Caco-2 (cell line): ENCODE results near the gene TMEM117. TPM values are rescaled to one million over a fixed set of nuclear protein-coding genes. Genes with fewer than 3 reads are reported as not detected.
A peak's percentile ranks its signal among the peaks of the same experiment; 100 is the strongest.

ENCODE experiments used
- BruUV-seq: library from RNA; stranded (reverse); fragments of 400-500 nt; replicated peaks from 2 replicates; lab custom pipeline; 2021; lab: Mats Ljungman, UMichigan
- CTCF ChIA-PET: fragments of 300-600 bp; sonication (Branson Sonifier 250); formaldehyde crosslinking; loops from one replicate; lab custom pipeline; 2022; ENCODE audit warnings: antibody characterized with exemption; lab: Charles Lee
- POLR2A ChIA-PET: fragments of 300-600 bp; sonication (Branson Sonifier 250); formaldehyde crosslinking; loops from one replicate; lab custom pipeline; 2022; ENCODE audit warnings: antibody characterized with exemption; lab: Charles Lee
- DNase-seq, 2 experiments: peaks; one replicate each; pipeline versions ENCODE4 v3.0.0 to v3.0.0-alpha.2; 2020 to 2022
- H3K27me3 ChIP-seq: replicated peaks from 2 replicates; pipeline ENCODE4 v1.6.0; 2011; ENCODE audit warnings: low read length; ENCODE audit not compliant: control insufficient read depth, insufficient read depth
- H3K36me3 ChIP-seq: 2 replicates; pipeline ENCODE4 v1.5.1; 2011; ENCODE audit warnings: low read length; ENCODE audit not compliant: control insufficient read depth, insufficient read depth
- H3K4me1 ChIP-seq: fragments of 250-450 bp; sonication (Bioruptor Pico); 2 replicates; pipeline ENCODE4 v1.5.1; 2020; ENCODE audit warnings: mild to moderate bottlenecking
- H3K4me3 ChIP-seq: 2 replicates; pipeline ENCODE4 v1.5.1; 2011; ENCODE audit warnings: low read depth, mild to moderate bottlenecking, control low read depth, low read length
- H3K9me3 ChIP-seq: fragments of 250-450 bp; sonication (Bioruptor Pico); 2 replicates; pipeline ENCODE4 v1.5.1; 2020; ENCODE audit warnings: mild to moderate bottlenecking, moderate library complexity
- H3K27ac Mint-ChIP-seq: one replicate; pipeline ENCODE4 v1.8.0; 2022; ENCODE audit warnings: mixed read lengths; ENCODE audit not compliant: unreplicated experiment
- H3K27me3 Mint-ChIP-seq: one replicate; pipeline ENCODE4 v1.8.0; 2022; ENCODE audit warnings: mixed read lengths; ENCODE audit not compliant: insufficient read depth, unreplicated experiment
- H3K36me3 Mint-ChIP-seq: one replicate; pipeline ENCODE4 v1.8.0; 2022; ENCODE audit warnings: mild to moderate bottlenecking, mixed read lengths; ENCODE audit not compliant: insufficient read depth, unreplicated experiment
- H3K4me1 Mint-ChIP-seq: one replicate; pipeline ENCODE4 v1.8.0; 2022; ENCODE audit warnings: low read depth, mixed read lengths; ENCODE audit not compliant: unreplicated experiment
- H3K4me3 Mint-ChIP-seq: one replicate; pipeline ENCODE4 v1.8.0; 2022; ENCODE audit warnings: mild to moderate bottlenecking, moderate library complexity, mixed read lengths; ENCODE audit not compliant: unreplicated experiment
- H3K9me3 Mint-ChIP-seq: one replicate; pipeline ENCODE4 v1.8.0; 2022; ENCODE audit warnings: mixed read lengths; ENCODE audit not compliant: unreplicated experiment
- CTCF ChIP-seq, 2 experiments: fragments of 200-600 bp in 1 of 2; IDR thresholded peaks; 1 replicate in 1 of 2; 2 replicates in 1 of 2; pipeline versions ENCODE4 v1.5.1 to v1.8.0; 2011 to 2022; ENCODE audit warnings: antibody characterized with exemption in 1 of 2, control low read depth in 1 of 2, inconsistent platforms in 1 of 2, low read depth in 1 of 2, low read length in 1 of 2, mild to moderate bottlenecking in 1 of 2, moderate library complexity in 1 of 2; ENCODE audit not compliant: insufficient read depth in 1 of 2, severe bottlenecking in 1 of 2, unreplicated experiment in 1 of 2
- intact Hi-C: fragments of 100-400 bp; cut with micrococcal nuclease; formaldehyde crosslinking; loops from one replicate; pipeline ENCODE4 v1.10.0; 2022; ENCODE audit not compliant: unreplicated experiment
- total RNA-seq: library from RNA; stranded (reverse); gene quantifications from 2 replicates; pipeline ENCODE4 v1.2.3, GENCODE V29; 2022

Gene TMEM117
- total RNA-seq, 1 experiment from 2014 or later: 34.1 TPM

GRCh38 chr12:43935581-43935980, 99.7 kb downstream of the TMEM117 start:
- H3K36me3 Mint-ChIP-seq: peaks cover 7% of the 10 kb centered on the region
- no TSS peak for BruUV-seq
- POLR2A ChIA-PET: no interaction called here
- TF ChIP-seq CTCF (IDR thresholded peaks at IDR 0.05; ENCODE audit: insufficient read depth in 1 of 2, low read depth in 1 of 2, low read length in 1 of 2, severe bottlenecking in 1 of 2, unreplicated experiment in 1 of 2): no peak
- Histone ChIP-seq H3K36me3 (no peaks in the 10 kb centered on the region), H3K27me3 (no peaks in the 10 kb centered on the region), H3K4me3 (no peak overlapping the region), H3K9me3 (no peaks in the 10 kb centered on the region), H3K4me1 (no peaks in the 10 kb centered on the region)
- no peak overlapping the region for H3K27ac Mint-ChIP-seq
- no peaks in the 10 kb centered on the region for H3K27me3 Mint-ChIP-seq
- CTCF ChIA-PET: no interaction called here
- DNase-seq: no peak
- peaks cover 7% of the 10 kb centered on the region for H3K9me3 Mint-ChIP-seq
- no peaks in the 10 kb centered on the region for H3K4me1 Mint-ChIP-seq
- intact Hi-C loops: no loop called here
- no peak overlapping the region for H3K4me3 Mint-ChIP-seq

- Mint-ChIP-seq H3K9me3 (no peaks in the 10 kb centered on the region), H3K27ac (no peak overlapping the region), H3K27me3 (no peaks in the 10 kb centered on the region), H3K36me3 (no peaks in the 10 kb centered on the region), H3K4me1 (no peaks in the 10 kb centered on the region), H3K4me3 (no peak overlapping the region)
- no peaks in the 10 kb centered on the region for H3K36me3 ChIP-seq
- intact Hi-C loops: loop anchor here (1.0 kb wide), 2 partner anchors 23 to 162 kb away; no protein-coding TSS in a partner anchor
- DNase-seq: peak in 1 of 2 experiments; percentile 53
- H3K4me3 ChIP-seq: no peak overlapping the region
- H3K9me3 ChIP-seq: no peaks in the 10 kb centered on the region
- no peaks in the 10 kb centered on the region for H3K4me1 ChIP-seq
- POLR2A ChIA-PET: no interaction called here
- BruUV-seq: no TSS peak
- CTCF ChIA-PET: no interaction called here
- TF ChIP-seq CTCF (IDR thresholded peaks at IDR 0.05; ENCODE audit: insufficient read depth in 1 of 2, low read depth in 1 of 2, low read length in 1 of 2, severe bottlenecking in 1 of 2, unreplicated experiment in 1 of 2): peak; percentile 37 to 42
- H3K27me3 ChIP-seq: no peaks in the 10 kb centered on the region
These were observed 102.1 kb downstream of the TMEM117 start for GRCh38 chr12:43937947-43938346.

GRCh38 chr12:43942379-43942778, 106.5 kb downstream of the TMEM117 start:
- no peaks in the 10 kb centered on the region for H3K27me3 Mint-ChIP-seq
- H3K4me1 ChIP-seq: no peaks in the 10 kb centered on the region
- no peaks in the 10 kb centered on the region for H3K36me3 Mint-ChIP-seq
- intact Hi-C loops: no loop called here
- H3K27me3 ChIP-seq: no peaks in the 10 kb centered on the region
- H3K9me3 Mint-ChIP-seq: no peaks in the 10 kb centered on the region
- POLR2A ChIA-PET: no interaction called here
- no peaks in the 10 kb centered on the region for H3K36me3 ChIP-seq
- no peak for DNase-seq
- no peaks in the 10 kb centered on the region for H3K9me3 ChIP-seq
- H3K4me3 Mint-ChIP-seq: no peak overlapping the region
- H3K4me3 ChIP-seq: no peak overlapping the region
- CTCF ChIA-PET: no interaction called here
- no peak overlapping the region for H3K27ac Mint-ChIP-seq
- TF ChIP-seq CTCF (IDR thresholded peaks at IDR 0.05; ENCODE audit: insufficient read depth in 1 of 2, low read depth in 1 of 2, low read length in 1 of 2, severe bottlenecking in 1 of 2, unreplicated experiment in 1 of 2): no peak
- no peaks in the 10 kb centered on the region for H3K4me1 Mint-ChIP-seq
- BruUV-seq: no TSS peak
